Adrenal gland (tissue), 12 donors: ENCODE data around the gene PRKCH. TPM values are rescaled to one million over a fixed set of nuclear protein-coding genes. Genes with fewer than 3 reads are reported as not detected.

Source experiments
- DNase-seq, 7 donors: peaks; one replicate each; pipeline ENCODE4 v3.0.0-alpha.2; 2019 to 2020
- H3K27ac ChIP-seq, 5 donors: fragments of 200-600 bp; sonication (generic) in 4 of 5; 1 replicate in 3 of 5; 2 replicates in 2 of 5; pipeline versions ENCODE4 v1.5.1 to v1.8.0; 2016 to 2020; ENCODE audit warnings: mild to moderate bottlenecking in 1 of 5
- H3K27me3 ChIP-seq: fragments of 200-600 bp; 2 replicates; pipeline ENCODE4 v1.8.0; 2021
- H3K36me3 ChIP-seq, 2 donors: fragments of 200-600 bp; replicated peaks in 1 of 2; 1 replicate in 1 of 2; 2 replicates in 1 of 2; pipeline versions ENCODE4 v1.5.1 to v1.8.0; 2018 to 2022
- H3K4me1 ChIP-seq, 2 donors: fragments of 200-600 bp; replicated peaks in 1 of 2; 1 replicate in 1 of 2; 2 replicates in 1 of 2; pipeline versions ENCODE4 v1.5.1 to v1.8.0; 2018 to 2021
- H3K4me3 ChIP-seq, 4 donors: fragments of 200-600 bp; sonication (generic) in 3 of 4; one replicate each; pipeline ENCODE4 v1.5.1; 2016 to 2018
- H3K9me3 ChIP-seq, 3 donors: fragments of 200-600 bp; sonication (generic) in 1 of 3; replicated peaks in 1 of 3; 1 replicate in 2 of 3; 2 replicates in 1 of 3; pipeline versions ENCODE4 v1.5.1 to v1.8.0; 2016 to 2021
- POLR2A ChIP-seq, 2 donors: fragments of 450-650 bp; IDR thresholded peaks; one replicate each; pipeline ENCODE4 v1.6.1; 2017; ENCODE audit warnings: antibody characterized with exemption in 2 of 2, mild to moderate bottlenecking in 2 of 2, moderate library complexity in 1 of 2
- WGBS, 4 donors: extraction: QIAGEN DNeasy Blood & Tissue Kit in 2 of 4; methylation state at CpG; one replicate each; pipeline versions ENCODE4 v1.1.5 to v1.1.7; 2013 to 2017; 5-methylcytosine and 5-hydroxymethylcytosine counted together
- intact Hi-C, 2 donors: fragments of 100-400 bp; cut with DNase I; formaldehyde crosslinking; loops; one replicate each; pipeline versions ENCODE4 v1.14.1 to v1.15.0; 2022 to 2023
- polyA plus RNA-seq, 3 donors: library from polyadenylated mRNA; stranded (reverse); fragments of 200-250 nt in 2 of 3; fragments of 350-450 nt in 1 of 3; fragmentation: Illumina TruSeq in 1 of 3; extraction: RNeasy Lipid Tissue Mini Kit (QIAGEN cat#74804) in 1 of 3; gene quantifications; one replicate each; pipeline ENCODE4 v1.2.3, GENCODE V29; 2013 to 2014
- total RNA-seq, 9 donors: library from RNA; depleted of rRNA in 4 of 9; stranded (reverse); fragments of >200 nt in 4 of 9; fragments of 120-200 nt in 1 of 9; fragmentation: NEBNext Ultra II Directional in 1 of 9; extraction: Animal tissue kit (Norgen Biotek cat#: 25700) in 1 of 9; gene quantifications; one replicate each; pipeline versions ENCODE4 v1.1.0 to v1.2.4, GENCODE V29; 2013 to 2023
- TF ChIP-seq, protein P1 (sequence below), 6 experiments: fragments of 450-650 bp in 4 of 6; fragments of 200-600 bp in 2 of 6; sonication (generic) in 1 of 6; IDR thresholded peaks; 1 replicate in 5 of 6; 2 replicates in 1 of 6; pipeline versions ENCODE4 v1.5.1 to v1.8.0; 2016 to 2021; ENCODE audit warnings: antibody characterized with exemption in 6 of 6, mild to moderate bottlenecking in 2 of 6, moderate library complexity in 1 of 6
- donor health status: healthy with polysubstance abuse.
- donor health status: Bipolar disorder and iron deficiency.
- donor health status: DM: yes; HTN: yes; CAD: no.
- donor health status: DM: no; HTN: no; CAD: no.
- donor health status: DM: no; HTN: no; CAD: no.
- donor health status: DM: yes; HTN: yes; CAD: no.

Gene PRKCH
- total and polyA plus RNA-seq, 12 donors, result 7.8 to 28.1 (median 17.0) TPM

DNA sequence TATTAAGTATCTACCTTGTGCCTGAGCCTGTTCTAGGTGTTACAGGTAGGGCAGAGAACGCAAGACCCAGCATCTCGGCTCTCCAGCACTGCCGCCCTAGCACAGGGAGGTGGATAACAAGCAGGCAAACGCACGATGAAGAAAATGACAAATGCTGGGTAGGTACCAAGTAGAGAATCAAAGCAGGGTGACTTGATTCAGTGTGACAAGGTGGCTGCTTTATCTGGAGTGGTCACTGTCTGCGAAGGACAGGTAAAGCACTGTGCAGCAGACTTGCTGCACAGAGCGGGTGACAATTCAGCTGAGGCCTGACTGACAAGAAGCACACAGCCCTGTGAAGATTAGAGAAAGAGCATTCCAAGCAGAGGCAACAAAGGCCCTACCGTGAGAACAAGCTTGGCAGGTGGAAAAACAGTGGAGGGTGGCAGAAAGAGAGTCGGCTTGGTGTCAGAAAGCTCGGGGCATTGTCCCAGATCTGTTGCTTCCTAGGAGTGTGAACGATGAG is 12.9 kb downstream of the PRKCH start:
- H3K27ac ChIP-seq, result peak overlapping the region in 1 of 5 donors; percentile 8
- no peaks in the 10 kb centered on the region for H3K36me3 ChIP-seq
- no peak for DNase-seq
- no peaks in the 10 kb centered on the region for H3K9me3 ChIP-seq
- H3K4me1 ChIP-seq, result no peaks in the 10 kb centered on the region
- 87 to 89% (median 88%) methylated on average over 11 of the region's 11 CpGs for WGBS, 4 donors
- H3K27me3 ChIP-seq, result no peaks in the 10 kb centered on the region
- intact Hi-C loops, result no loop called here
- no peak for TF ChIP-seq POLR2A (IDR thresholded peaks at IDR 0.05)
- TF ChIP-seq, protein P1, sequence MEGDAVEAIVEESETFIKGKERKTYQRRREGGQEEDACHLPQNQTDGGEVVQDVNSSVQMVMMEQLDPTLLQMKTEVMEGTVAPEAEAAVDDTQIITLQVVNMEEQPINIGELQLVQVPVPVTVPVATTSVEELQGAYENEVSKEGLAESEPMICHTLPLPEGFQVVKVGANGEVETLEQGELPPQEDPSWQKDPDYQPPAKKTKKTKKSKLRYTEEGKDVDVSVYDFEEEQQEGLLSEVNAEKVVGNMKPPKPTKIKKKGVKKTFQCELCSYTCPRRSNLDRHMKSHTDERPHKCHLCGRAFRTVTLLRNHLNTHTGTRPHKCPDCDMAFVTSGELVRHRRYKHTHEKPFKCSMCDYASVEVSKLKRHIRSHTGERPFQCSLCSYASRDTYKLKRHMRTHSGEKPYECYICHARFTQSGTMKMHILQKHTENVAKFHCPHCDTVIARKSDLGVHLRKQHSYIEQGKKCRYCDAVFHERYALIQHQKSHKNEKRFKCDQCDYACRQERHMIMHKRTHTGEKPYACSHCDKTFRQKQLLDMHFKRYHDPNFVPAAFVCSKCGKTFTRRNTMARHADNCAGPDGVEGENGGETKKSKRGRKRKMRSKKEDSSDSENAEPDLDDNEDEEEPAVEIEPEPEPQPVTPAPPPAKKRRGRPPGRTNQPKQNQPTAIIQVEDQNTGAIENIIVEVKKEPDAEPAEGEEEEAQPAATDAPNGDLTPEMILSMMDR (IDR thresholded peaks at IDR 0.05), result no peak
- H3K4me3 ChIP-seq, result no peak overlapping the region

DNA sequence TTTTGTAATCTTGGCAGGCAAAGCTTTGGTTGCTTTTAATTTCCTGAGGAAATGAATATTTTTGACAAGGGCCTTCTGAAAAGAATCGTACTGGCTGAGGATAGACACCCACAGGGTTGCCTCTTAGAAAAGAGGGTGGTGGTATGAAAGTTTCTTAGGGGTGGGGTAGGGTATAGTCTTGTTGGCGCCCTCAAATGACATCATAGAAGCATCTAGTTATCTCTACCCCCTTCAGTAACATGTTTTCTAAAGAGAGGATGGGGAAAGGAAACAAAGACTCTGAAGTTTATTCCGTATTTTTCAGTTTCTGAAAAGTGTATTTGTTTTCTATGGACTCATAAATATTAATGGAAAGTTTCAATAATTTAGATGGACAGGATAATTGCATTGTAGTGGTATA is 13.7 kb downstream of the PRKCH start:
- Histone ChIP-seq H3K36me3 (no peaks in the 10 kb centered on the region), H3K9me3 (no peaks in the 10 kb centered on the region), H3K27ac (no peak overlapping the region), H3K27me3 (no peaks in the 10 kb centered on the region), H3K4me1 (no peaks in the 10 kb centered on the region), H3K4me3 (no peak overlapping the region)
- no peak for TF ChIP-seq POLR2A (IDR thresholded peaks at IDR 0.05)
- TF ChIP-seq, protein P1 (IDR thresholded peaks at IDR 0.05), result no peak
- no peak for DNase-seq
- intact Hi-C loops, result no loop called here
- whole genome bisulfite sequencing, 4 donors, result 69 to 75% (median 74%) methylated on average over 3 of the region's 3 CpGs

DNA sequence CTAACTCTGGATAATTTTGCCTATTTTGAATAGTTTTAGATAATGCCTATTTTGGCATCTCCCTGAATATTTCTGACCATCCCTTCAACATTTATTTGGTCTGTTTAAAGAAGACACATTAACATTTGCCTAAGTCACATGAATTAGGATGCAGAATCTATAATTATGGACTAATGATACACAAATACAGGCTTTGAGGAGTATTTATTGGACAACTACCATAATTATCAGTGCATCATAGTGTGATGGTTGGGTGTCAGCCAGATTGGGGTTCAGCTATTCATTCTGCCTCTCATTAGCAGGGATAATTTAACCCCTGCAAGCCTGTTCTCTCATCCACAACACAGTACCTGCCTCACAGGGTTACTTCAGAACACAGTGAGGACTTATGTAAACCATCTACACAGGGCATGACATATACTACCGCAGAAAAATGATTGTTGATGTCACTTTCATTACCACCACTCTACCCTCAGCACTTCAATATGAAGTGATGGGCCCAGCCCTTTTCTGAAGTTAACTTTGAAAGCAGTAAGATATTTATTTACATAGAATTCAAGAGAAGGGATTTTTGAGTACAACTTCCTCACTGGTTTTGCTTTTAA is 14.4 kb downstream of the PRKCH start:
- no peak overlapping the region for H3K4me3 ChIP-seq
- H3K36me3 ChIP-seq, result no peaks in the 10 kb centered on the region
- intact Hi-C loops, result no loop called here
- WGBS, 4 donors, result 82 to 89% (median 87%) methylated on average over 1 of the region's 1 CpG
- H3K27me3 ChIP-seq, result no peaks in the 10 kb centered on the region
- TF ChIP-seq POLR2A (IDR thresholded peaks at IDR 0.05), result no peak
- TF ChIP-seq, protein P1 (IDR thresholded peaks at IDR 0.05), result no peak
- H3K4me1 ChIP-seq, result no peaks in the 10 kb centered on the region
- H3K27ac ChIP-seq, result no peak overlapping the region
- DNase-seq, result no peak
- H3K9me3 ChIP-seq, result no peaks in the 10 kb centered on the region

DNA sequence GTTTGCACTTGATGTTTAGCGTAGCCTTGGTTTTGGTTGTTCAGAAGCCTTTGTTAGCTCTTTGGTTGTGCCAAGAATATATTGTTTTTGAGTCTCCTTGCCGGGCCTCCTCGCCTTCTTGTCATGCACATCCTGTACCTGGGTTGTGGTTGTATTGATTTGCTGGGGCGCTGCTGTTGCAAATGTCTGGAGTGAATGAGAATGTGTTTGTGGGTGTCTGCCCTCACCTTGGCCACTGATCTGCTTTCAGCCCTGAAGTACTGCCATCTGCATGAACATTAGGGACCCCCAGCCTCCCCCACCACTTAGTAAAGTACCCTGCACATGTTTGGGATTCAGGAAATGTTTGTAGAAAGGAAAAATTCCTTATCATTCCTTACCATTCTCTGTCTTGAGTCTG is 16.5 kb downstream of the PRKCH start:
- no peaks in the 10 kb centered on the region for H3K27me3 ChIP-seq
- H3K9me3 ChIP-seq, result no peaks in the 10 kb centered on the region
- 80 to 87% (median 85%) methylated on average over 4 of the region's 4 CpGs for WGBS, 4 donors
- H3K4me3 ChIP-seq, result no peak overlapping the region
- no peaks in the 10 kb centered on the region for H3K4me1 ChIP-seq
- intact Hi-C loops, result no loop called here
- no peak for DNase-seq
- H3K36me3 ChIP-seq, result no peaks in the 10 kb centered on the region
- no peak overlapping the region for H3K27ac ChIP-seq
- TF ChIP-seq, protein P1 (IDR thresholded peaks at IDR 0.05), result no peak
- TF ChIP-seq POLR2A (IDR thresholded peaks at IDR 0.05), result no peak
